ENCODE results near the gene MTHFD1.

The MTHFD1 gene

DNA sequence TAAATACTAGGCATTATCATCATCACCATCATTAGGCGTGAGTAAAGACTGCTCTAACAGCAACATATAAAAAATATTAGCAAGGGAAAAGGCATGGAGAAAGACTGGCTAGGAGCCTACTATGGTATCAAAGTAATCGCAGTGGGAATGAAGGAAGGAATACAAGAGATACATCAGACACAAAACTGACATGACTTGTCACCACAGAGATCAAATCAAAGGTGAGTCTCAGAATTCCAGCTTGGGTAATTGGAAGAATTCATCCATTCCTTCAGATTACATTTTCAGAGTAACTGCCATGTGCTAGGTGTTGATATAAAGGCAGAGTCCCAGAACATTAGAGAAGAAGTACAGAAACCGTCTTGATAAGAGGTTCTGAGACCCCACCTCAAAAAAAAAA, 105.3 kb downstream of the MTHFD1 start:
- DNase-seq (ENCODE audit: low read depth in 1 of 2, low spot score in 1 of 2): no peak
- in situ Hi-C loops (cut with HindIII; ENCODE audit: low pct_unique_long_range_greater_than_20kb, low sequenced_read_pairs): no loop called here
- TF ChIP-seq JUND (IDR thresholded peaks at IDR 0.05; ENCODE audit: low read depth): no peak

DNA sequence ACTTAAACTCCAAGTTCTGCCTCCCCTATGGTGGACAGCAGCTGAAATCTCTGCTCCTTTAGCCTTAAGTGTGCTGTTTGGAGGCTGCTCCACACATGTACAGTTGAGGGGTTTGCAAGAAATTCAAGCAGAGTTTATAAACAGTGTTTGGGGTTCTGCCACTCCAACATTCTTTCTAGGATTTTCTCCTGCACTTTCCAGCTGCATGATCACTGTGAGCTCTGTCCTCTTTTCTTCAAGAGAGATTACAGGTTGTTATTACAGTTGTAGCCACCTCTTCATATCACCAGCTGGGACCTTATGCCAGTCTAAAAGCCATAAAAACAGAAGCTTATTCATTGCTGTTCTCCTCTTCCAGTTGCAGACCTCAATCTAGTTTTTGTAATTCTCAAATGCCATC, 107.1 kb downstream of the MTHFD1 start:
- no peak for DNase-seq (ENCODE audit: low read depth in 1 of 2, low spot score in 1 of 2)
- in situ Hi-C loops (cut with HindIII; ENCODE audit: low pct_unique_long_range_greater_than_20kb, low sequenced_read_pairs): no loop called here
- TF ChIP-seq JUND (IDR thresholded peaks at IDR 0.05; ENCODE audit: low read depth): no peak

DNA sequence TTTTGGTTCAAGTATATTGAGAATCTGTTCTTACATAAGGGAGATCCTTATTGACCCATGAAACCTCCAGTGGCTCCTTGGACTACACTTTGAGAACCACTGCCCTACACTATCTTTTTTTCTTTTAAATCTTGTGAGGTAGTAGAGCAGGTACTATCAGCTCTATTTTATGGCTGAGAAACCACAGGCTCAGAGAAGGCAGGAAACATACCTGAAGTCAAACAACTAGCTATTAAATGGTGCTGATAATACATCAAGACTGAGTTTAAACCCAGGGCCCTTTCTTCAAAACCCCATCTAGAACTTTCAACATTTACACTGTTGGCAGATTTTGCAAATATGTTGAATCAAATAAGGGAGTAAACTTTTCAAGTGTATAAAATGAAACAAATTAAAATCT, 108.6 kb downstream of the MTHFD1 start:
- no peak for DNase-seq (ENCODE audit: low read depth in 1 of 2, low spot score in 1 of 2)
- no peak for TF ChIP-seq JUND (IDR thresholded peaks at IDR 0.05; ENCODE audit: low read depth)
- in situ Hi-C loops (cut with HindIII; ENCODE audit: low pct_unique_long_range_greater_than_20kb, low sequenced_read_pairs): no loop called here

DNA sequence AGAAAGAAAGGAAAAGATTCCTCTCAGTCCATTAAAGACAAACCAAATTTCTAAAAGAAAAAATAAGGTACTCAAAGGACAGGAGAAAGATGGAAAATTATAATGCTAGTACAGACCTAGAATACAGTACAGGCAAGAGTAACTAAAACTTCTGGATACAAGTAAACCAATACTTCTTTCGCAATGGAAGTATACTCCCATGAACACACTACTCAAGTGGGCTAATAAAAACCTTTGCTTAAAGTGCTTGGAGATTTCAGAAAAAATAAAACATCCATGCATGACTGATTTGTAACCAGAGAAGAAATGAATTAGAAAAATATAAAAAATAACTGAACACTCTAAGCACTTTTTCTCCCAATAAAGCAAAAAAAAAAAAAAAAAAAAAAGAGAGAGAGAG, 111.9 kb downstream of the MTHFD1 start:
- TF ChIP-seq JUND (IDR thresholded peaks at IDR 0.05; ENCODE audit: low read depth): no peak
- DNase-seq (ENCODE audit: low read depth in 1 of 2, low spot score in 1 of 2): no peak
- in situ Hi-C loops (cut with HindIII; ENCODE audit: low pct_unique_long_range_greater_than_20kb, low sequenced_read_pairs): no loop called here

DNA sequence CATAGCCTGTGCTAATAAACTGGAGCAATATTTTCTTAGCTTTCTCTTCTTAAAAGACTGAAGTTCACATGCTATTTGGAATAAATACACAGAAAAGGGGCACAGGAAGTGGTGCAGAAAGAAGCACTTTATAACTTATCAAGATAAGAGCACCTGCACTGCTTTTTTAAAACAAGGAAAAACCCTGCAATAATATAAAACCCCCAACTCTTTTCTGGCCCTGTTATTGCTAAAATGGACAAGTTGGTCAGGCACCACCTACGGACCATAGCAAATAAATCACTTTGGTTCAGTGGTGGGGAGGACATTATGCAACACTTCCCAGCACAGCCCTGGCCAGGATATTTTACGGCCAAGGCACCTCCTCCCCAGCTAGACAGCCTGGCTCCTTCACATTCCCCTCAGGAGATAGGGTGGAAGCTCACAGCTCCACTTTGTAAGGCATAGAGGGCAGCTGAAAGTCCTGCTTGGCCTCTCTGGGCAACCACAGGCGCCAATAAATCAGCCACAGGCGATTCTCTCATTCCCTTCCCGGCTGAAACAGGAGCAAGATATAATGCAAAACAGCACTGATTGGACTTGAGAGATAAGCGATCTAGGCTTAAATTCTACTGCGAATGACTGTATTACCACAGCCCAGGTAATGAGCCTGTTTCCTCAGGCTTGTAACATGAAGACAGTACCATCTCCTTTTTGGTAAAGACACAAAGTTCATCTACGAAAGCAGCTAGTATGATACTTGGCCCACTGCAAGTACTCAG, 113.4 kb downstream of the MTHFD1 start:
- DNase-seq (ENCODE audit: low read depth in 1 of 2, low spot score in 1 of 2): peak in 1 of 2 experiments; percentile 61
- in situ Hi-C loops (cut with HindIII; ENCODE audit: low pct_unique_long_range_greater_than_20kb, low sequenced_read_pairs): no loop called here

DNA sequence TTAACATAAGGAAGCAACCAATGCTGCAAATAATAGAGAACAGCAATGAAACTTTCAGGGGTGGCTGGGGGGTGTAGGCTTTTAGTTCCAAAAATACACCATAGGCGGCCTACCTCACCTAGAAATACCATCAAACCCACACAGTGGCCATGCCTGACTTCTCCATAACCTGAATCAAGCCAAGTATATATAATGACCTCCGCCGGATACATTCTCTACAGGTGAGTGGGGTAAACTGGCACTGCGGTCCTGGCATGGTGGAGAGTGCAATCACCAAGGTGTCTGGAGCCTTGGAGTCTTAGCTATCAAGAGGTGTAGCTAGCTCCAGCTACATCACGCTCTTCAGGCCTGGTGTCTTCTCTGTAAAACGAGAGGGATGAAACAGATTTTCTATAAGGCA, 114.3 kb downstream of the MTHFD1 start:
- TF ChIP-seq JUND (IDR thresholded peaks at IDR 0.05; ENCODE audit: low read depth): no peak
- in situ Hi-C loops (cut with HindIII; ENCODE audit: low pct_unique_long_range_greater_than_20kb, low sequenced_read_pairs): no loop called here
- DNase-seq (ENCODE audit: low read depth in 1 of 2, low spot score in 1 of 2): no peak

More for the DNA sequence above, 113.4 kb downstream of the MTHFD1 start:
- no peak for TF ChIP-seq JUND (IDR thresholded peaks at IDR 0.05; ENCODE audit: low read depth)

DNA sequence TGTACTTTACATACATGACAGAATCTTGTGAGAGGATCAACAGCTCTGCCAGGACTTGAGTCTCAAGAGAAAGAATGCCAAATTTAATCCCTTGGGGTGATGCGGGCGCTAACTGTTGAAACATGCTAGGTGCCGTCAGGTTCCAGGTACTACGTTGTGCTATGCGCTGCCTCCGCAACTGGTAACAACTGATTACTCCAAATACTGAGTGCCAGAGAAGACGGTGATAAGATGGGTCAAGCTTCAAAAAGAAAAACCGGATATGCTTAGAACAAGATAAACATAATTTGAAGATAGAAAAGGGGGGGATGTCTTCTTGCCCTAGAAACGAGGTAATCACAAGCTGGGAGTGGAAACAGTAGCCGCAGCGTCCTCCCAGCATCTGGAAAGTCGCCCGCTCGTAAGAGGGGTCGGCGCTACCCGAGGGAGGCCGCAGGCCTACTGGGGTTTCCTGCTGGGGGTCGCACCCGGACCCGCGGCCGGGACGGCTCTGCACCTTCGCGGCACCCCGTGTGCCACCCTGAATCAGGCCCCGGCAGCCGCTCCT, 114.8 kb downstream of the MTHFD1 start:
- peak in 1 of 2 experiments; percentile 52 for DNase-seq (ENCODE audit: low read depth in 1 of 2, low spot score in 1 of 2)
- in situ Hi-C loops (cut with HindIII; ENCODE audit: low pct_unique_long_range_greater_than_20kb, low sequenced_read_pairs): no loop called here
- TF ChIP-seq JUND (IDR thresholded peaks at IDR 0.05; ENCODE audit: low read depth): no peak

DNA sequence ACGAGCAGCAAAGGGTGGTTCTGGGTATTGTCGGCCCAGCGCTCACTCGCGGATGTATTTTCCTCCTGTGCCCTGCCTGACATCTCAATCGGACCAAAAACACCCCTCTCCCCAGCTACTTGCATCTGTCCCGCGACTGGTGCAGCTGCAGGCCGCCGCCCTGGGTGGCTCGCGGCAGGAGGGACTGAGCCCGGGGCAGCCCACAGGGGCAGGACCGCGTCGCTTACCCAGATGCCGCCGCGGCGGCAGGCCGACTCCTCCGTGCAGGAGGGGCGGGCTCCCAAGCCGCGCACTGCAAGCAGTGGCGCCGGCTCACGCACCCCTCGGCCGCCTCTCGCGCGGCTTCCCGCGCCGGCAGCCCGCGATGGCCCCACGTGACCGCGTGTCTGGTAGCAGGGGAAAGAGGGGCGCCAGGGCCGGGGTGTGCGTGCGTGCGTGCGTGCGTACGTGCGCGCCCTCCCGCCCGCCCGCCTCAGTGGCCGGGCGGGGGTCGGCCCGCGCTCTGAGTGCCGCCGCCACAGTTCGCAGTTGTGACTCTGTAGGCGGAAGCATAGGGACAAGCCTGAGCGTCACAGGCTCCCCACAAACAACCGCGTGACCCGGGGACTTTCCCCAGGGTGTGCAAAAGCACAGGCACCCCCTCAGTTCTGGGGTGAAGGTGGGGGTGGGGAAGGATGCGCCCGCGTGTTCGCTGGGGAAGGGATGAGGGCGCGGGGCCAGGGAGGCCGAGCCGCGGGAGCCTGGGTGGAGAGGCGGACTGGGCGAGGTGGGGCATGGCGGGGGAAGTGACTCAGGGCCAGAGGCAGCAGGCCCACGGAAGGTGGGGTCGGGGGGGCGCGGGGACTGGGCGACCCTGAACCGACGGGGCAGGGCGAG, 115.5 kb downstream of the MTHFD1 start, which contains the start of gene ZBTB25:
Gene ZBTB25, minus strand, starts transcription at position 405 of the 876 bp plus-strand sequence. CDS start 13,305 bp downstream, outside the sequence.
- no peak for TF ChIP-seq JUND (IDR thresholded peaks at IDR 0.05; ENCODE audit: low read depth)
- in situ Hi-C loops (cut with HindIII; ENCODE audit: low pct_unique_long_range_greater_than_20kb, low sequenced_read_pairs): no loop called here
- DNase-seq (ENCODE audit: low read depth in 1 of 2, low spot score in 1 of 2): peak; percentile 84 to 97

DNA sequence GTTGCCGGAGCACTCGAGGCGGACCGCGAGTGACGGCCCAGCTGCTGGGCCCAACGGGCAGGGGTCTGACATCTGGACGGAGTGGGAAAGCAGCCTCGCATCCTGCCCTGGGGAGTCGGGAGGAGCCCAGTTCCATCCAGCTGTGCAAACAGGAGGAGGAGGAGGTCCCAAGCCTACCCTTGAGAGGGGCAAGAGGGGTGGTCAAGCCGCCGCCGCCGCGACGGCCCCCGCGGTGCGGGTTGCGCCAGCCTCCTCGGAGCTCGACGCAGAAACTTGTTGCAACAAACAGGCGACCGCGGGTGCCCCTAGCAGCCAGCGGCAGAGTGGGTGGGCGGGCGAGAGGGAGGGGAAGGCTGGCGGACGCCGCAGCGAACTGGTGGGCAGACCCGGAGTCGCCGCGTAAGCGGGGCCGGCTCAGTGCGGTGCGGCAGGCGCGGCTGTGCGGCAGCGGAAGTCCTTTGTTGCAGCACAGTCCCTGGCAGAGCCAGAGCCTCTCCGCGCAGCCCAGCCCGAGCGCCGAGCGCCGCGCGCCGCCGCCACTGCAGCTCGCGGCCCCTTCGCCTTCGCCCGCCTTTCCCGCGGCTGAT, 116.2 kb downstream of the MTHFD1 start, which contains the start of gene ZBTB1:
Gene ZBTB1, plus strand, starts transcription at position 461 of the 587 bp plus-strand sequence. CDS start 16,735 bp downstream, outside the sequence.
- in situ Hi-C loops (cut with HindIII; ENCODE audit: low pct_unique_long_range_greater_than_20kb, low sequenced_read_pairs): no loop called here
- DNase-seq (ENCODE audit: low read depth in 1 of 2, low spot score in 1 of 2): peak; percentile 66 to 86
- TF ChIP-seq JUND (IDR thresholded peaks at IDR 0.05; ENCODE audit: low read depth): no peak

DNA sequence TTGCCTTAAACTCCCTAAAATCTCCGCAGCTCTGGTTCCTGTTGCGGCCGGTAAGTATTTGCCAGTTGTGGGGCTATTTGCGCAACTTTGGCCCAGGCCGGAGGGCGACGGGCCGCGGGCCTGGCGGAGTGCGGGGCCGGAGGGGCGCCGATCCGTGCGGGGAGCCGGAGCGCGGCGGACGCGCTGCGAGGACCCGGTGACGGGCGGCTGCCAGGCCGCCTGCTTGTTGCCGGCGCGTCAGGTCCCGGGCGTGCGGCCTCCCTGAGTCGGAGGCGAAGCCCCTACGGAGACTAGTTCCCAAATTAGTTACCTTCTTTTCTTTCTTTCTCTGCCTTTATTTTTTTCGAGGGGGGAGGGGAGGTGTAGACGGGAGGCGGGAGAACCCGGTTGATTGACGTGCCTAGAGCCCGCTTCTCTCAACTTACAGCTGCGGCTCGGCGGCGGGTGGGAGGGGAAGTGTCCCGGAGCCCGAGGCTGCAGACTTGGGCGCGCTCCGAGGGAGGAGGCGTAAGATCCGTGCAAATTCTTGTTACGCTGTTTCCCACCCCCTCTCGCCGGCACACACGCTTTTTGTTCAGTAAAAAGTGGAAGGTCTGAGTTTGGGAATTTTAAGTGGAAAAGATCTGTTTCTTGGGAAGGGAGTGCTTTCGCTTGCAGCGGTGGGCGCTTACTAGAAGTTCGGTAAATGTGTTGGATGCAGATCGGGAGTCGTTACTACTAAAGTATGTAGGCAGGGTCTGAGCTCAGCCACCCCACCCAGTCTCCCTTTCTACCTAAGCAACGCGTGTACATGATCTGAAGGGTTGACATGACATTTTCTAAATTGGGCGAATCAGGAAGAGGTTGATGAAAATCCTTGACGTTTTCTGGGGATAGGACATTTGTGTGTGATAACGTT, 117.0 kb downstream of the MTHFD1 start:
- TF ChIP-seq JUND (IDR thresholded peaks at IDR 0.05; ENCODE audit: low read depth): no peak
- DNase-seq (ENCODE audit: low read depth in 1 of 2, low spot score in 1 of 2): peak; percentile 71 to 94
- in situ Hi-C loops (cut with HindIII; ENCODE audit: low pct_unique_long_range_greater_than_20kb, low sequenced_read_pairs): no loop called here

DNA sequence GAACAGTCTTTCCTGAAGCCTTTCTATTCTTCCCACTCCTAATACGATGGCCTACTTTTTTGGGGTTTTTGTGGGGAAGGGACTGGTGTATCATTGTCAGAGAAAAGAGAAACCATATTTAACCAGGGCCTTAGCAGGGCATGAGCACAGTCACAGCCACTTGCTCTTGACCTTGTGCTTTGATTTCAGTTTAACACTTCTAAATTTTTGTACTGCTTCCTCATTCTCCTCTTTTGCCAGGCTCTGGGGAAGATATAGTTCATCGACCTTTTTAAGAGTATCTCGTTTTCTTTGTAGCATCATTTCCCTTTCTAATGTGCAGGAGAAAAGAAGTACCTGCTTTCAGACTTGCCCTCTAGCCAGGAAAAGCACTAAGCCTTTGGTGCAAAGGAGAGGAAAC, 118.6 kb downstream of the MTHFD1 start:
- in situ Hi-C loops (cut with HindIII; ENCODE audit: low pct_unique_long_range_greater_than_20kb, low sequenced_read_pairs): no loop called here
- no peak for TF ChIP-seq JUND (IDR thresholded peaks at IDR 0.05; ENCODE audit: low read depth)
- no peak for DNase-seq (ENCODE audit: low read depth in 1 of 2, low spot score in 1 of 2)
